Peyer's patch (tissue), 4 donors: Measurements from ENCODE around the gene CHMP4B. TPM values are rescaled to one million over a fixed set of nuclear protein-coding genes. Genes with fewer than 3 reads are reported as not detected.

Experiments used
- DNase-seq, 3 donors: peaks; one replicate each; pipeline ENCODE4 v3.0.0-alpha.2; 2017 to 2019
- H3K27ac ChIP-seq, 4 donors: fragments of 200-600 bp; sonication (generic); one replicate each; pipeline ENCODE4 v1.5.1; 2016 to 2019
- H3K27me3 ChIP-seq, 2 donors: fragments of 200-600 bp; sonication (generic); one replicate each; pipeline ENCODE4 v1.5.1; 2019
- H3K36me3 ChIP-seq, 3 donors: fragments of 200-600 bp; sonication (generic); one replicate each; pipeline ENCODE4 v1.5.1; 2016 to 2019
- H3K4me1 ChIP-seq, 4 donors: fragments of 200-600 bp; sonication (generic); one replicate each; pipeline ENCODE4 v1.5.1; 2016 to 2019
- H3K4me3 ChIP-seq, 4 donors: fragments of 200-600 bp; sonication (generic); 1 replicate in 3 of 4; 2 replicates in 1 of 4; pipeline ENCODE4 v1.5.1; 2016 to 2019; ENCODE audit warnings: mild to moderate bottlenecking in 1 of 4
- H3K9me3 ChIP-seq, 4 donors: fragments of 200-600 bp; sonication (generic); one replicate each; pipeline ENCODE4 v1.5.1; 2016 to 2019; ENCODE audit warnings: mild to moderate bottlenecking in 1 of 4
- CTCF ChIP-seq, 6 experiments: fragments of 450-650 bp in 4 of 6; fragments of 200-600 bp in 2 of 6; sonication (generic) in 1 of 6; IDR thresholded peaks; one replicate each; pipeline ENCODE4 v1.5.1; 2017 to 2019; ENCODE audit warnings: antibody characterized with exemption in 6 of 6, mild to moderate bottlenecking in 3 of 6, moderate library complexity in 1 of 6
- POLR2A ChIP-seq, 2 donors: fragments of 450-650 bp; IDR thresholded peaks; one replicate each; pipeline ENCODE4 v1.5.1; 2017; ENCODE audit warnings: antibody characterized with exemption in 2 of 2, mild to moderate bottlenecking in 2 of 2, moderate library complexity in 2 of 2
- total RNA-seq, 4 donors: library from RNA; depleted of rRNA; stranded (reverse); fragments of >200 nt; gene quantifications; one replicate each; pipeline ENCODE4 v1.1.0, GENCODE V29; 2016

CHMP4B gene
- total RNA-seq, 4 donors from 2014 or later = 80.0 to 137 (median 111) TPM

- Histone ChIP-seq H3K9me3 (no peaks in the 10 kb centered on the region), H3K4me3 (no peak overlapping the region), H3K4me1 (peaks cover 0 to 4% (median 1%) of the 10 kb centered on the region in 4 donors), H3K36me3 (no peaks in the 10 kb centered on the region), H3K27me3 (no peaks in the 10 kb centered on the region), H3K27ac (no peak overlapping the region)
- DNase-seq = no peak
- no peak for TF ChIP-seq CTCF (IDR thresholded peaks at IDR 0.05)
- TF ChIP-seq POLR2A (IDR thresholded peaks at IDR 0.05) = no peak
Measured at GRCh38 chr20:33808388-33808787, 2.8 kb upstream of the CHMP4B start.

DNA sequence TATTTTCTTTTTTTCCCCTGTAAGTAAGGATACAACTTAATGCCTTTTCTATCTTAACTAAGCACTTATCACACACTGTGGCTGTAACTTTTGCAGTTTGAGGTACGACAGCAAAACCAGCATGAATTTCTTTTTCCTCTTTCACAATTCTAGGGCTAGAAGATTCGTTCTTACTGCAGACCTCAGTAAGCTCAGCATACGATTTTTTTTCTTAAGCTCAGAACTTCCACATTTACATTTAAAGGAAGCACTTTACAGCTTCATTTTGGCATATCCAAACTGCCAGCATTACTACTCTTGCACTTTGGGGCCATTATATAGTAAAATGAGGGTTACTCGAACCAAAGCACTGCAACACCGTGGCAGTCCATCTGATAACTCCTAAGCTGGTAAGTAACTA is 889 bp upstream of the CHMP4B start:
- H3K27me3 ChIP-seq = no peaks in the 10 kb centered on the region
- H3K4me3 ChIP-seq = no peak overlapping the region
- no peak overlapping the region for H3K27ac ChIP-seq
- no peak for DNase-seq
- TF ChIP-seq CTCF (IDR thresholded peaks at IDR 0.05) (no peak), POLR2A (IDR thresholded peaks at IDR 0.05) (no peak)
- peaks cover 0 to 3% (median 0%) of the 10 kb centered on the region in 3 donors for H3K36me3 ChIP-seq
- no peaks in the 10 kb centered on the region for H3K9me3 ChIP-seq
- H3K4me1 ChIP-seq = peaks cover 0 to 22% (median 11%) of the 10 kb centered on the region in 4 donors

GRCh38 chr20:33811776-33812151 is 616 bp downstream of the CHMP4B start:
- peak; percentile 20 to 60 (median 56) for DNase-seq
- no peaks in the 10 kb centered on the region for H3K27me3 ChIP-seq
- no peak for TF ChIP-seq CTCF (IDR thresholded peaks at IDR 0.05)
- TF ChIP-seq POLR2A (IDR thresholded peaks at IDR 0.05) = no peak
- peak overlapping the region; percentile 61 to 99 (median 94) for H3K4me3 ChIP-seq
- peak overlapping the region; percentile 86 to 99 (median 92) for H3K27ac ChIP-seq
- H3K36me3 ChIP-seq = peaks cover 0 to 7% (median 0%) of the 10 kb centered on the region in 3 donors
- no peaks in the 10 kb centered on the region for H3K9me3 ChIP-seq
- H3K4me1 ChIP-seq = peaks cover 0 to 31% (median 11%) of the 10 kb centered on the region in 4 donors

- Histone ChIP-seq H3K36me3 (peaks cover 0 to 7% (median 0%) of the 10 kb centered on the region in 3 donors), H3K27me3 (no peaks in the 10 kb centered on the region), H3K4me1 (peaks cover 0 to 36% (median 11%) of the 10 kb centered on the region in 4 donors), H3K4me3 (peak overlapping the region; percentile 61 to 99 (median 94)), H3K27ac (peak overlapping the region; percentile 86 to 99 (median 92)), H3K9me3 (no peaks in the 10 kb centered on the region)
- TF ChIP-seq CTCF (IDR thresholded peaks at IDR 0.05) = no peak
- peak in 1 of 2 donors; percentile 53 for TF ChIP-seq POLR2A (IDR thresholded peaks at IDR 0.05)
- DNase-seq = peak; percentile 43 to 82 (median 60)
Measured at GRCh38 chr20:33812152-33812849, 1.2 kb downstream of the CHMP4B start.

GRCh38 chr20:33812908-33813462 is 1.8 kb downstream of the CHMP4B start:
- peak overlapping the region; percentile 9 to 99 (median 76) for H3K4me3 ChIP-seq
- peak in 2 of 3 donors; percentile 30 to 55 for DNase-seq
- H3K27ac ChIP-seq = peak overlapping the region; percentile 86 to 99 (median 92)
- peaks cover 0 to 43% (median 11%) of the 10 kb centered on the region in 4 donors for H3K4me1 ChIP-seq
- peaks cover 0 to 7% (median 0%) of the 10 kb centered on the region in 3 donors for H3K36me3 ChIP-seq
- H3K9me3 ChIP-seq = no peaks in the 10 kb centered on the region
- no peaks in the 10 kb centered on the region for H3K27me3 ChIP-seq
- TF ChIP-seq POLR2A (IDR thresholded peaks at IDR 0.05) = peak in 1 of 2 donors; percentile 53
- TF ChIP-seq CTCF (IDR thresholded peaks at IDR 0.05) = no peak
